Heart left ventricle (tissue), 16 donors: ENCODE measurements around the gene RELB. TPM values are rescaled to one million over a fixed set of nuclear protein-coding genes. Genes with fewer than 3 reads are reported as not detected.

Source experiments
- ATAC-seq, 4 donors: fragments of 200-7000 bp; cut with Tn5 transposase; one replicate each; pipeline ENCODE4 v1.9.1; 2020 to 2022; ENCODE audit warnings: moderate library complexity in 4 of 4, mild to moderate bottlenecking in 3 of 4, moderate number of reproducible peaks in 1 of 4
- DNase-seq, 5 donors: peaks; one replicate each; pipeline ENCODE4 v3.0.0-alpha.2; 2020
- H3K27ac ChIP-seq, 12 donors: fragments of 200-600 bp; sonication (generic) in 4 of 12; one replicate each; pipeline versions ENCODE4 v1.5.0 to v1.8.0; 2016 to 2022; ENCODE audit warnings: mild to moderate bottlenecking in 2 of 12
- H3K27me3 ChIP-seq, 9 donors: fragments of 200-600 bp; sonication (generic) in 2 of 9; one replicate each; pipeline versions ENCODE4 v1.5.1 to v1.8.0; 2016 to 2022; ENCODE audit warnings: mild to moderate bottlenecking in 3 of 9
- H3K36me3 ChIP-seq, 9 donors: fragments of 200-600 bp; sonication (generic) in 2 of 9; one replicate each; pipeline versions ENCODE4 v1.5.0 to v1.8.0; 2018 to 2022; ENCODE audit warnings: mild to moderate bottlenecking in 2 of 9
- H3K4me1 ChIP-seq, 12 donors: fragments of 200-600 bp; sonication (generic) in 4 of 12; one replicate each; pipeline versions ENCODE4 v1.5.0 to v1.8.0; 2016 to 2022; ENCODE audit warnings: mild to moderate bottlenecking in 3 of 12
- H3K4me3 ChIP-seq, 12 donors: fragments of 200-600 bp; sonication (generic) in 4 of 12; one replicate each; pipeline versions ENCODE4 v1.5.0 to v1.8.0; 2017 to 2022; ENCODE audit warnings: mild to moderate bottlenecking in 9 of 12, moderate library complexity in 4 of 12
- H3K9me3 ChIP-seq, 12 donors: fragments of 200-600 bp; sonication (generic) in 4 of 12; one replicate each; pipeline versions ENCODE4 v1.5.0 to v1.8.0; 2016 to 2022; ENCODE audit warnings: mild to moderate bottlenecking in 1 of 12
- POLR2A ChIP-seq, 2 donors: fragments of 450-650 bp; IDR thresholded peaks; one replicate each; pipeline ENCODE4 v1.6.1; 2017; ENCODE audit warnings: antibody characterized with exemption in 2 of 2, mild to moderate bottlenecking in 2 of 2, moderate library complexity in 2 of 2
- WGBS, 4 donors: extraction: QIAGEN DNeasy Blood & Tissue Kit in 2 of 4; methylation state at CpG; one replicate each; pipeline versions ENCODE4 v1.1.5 to v1.1.7; 2013 to 2018; 5-methylcytosine and 5-hydroxymethylcytosine counted together
- intact Hi-C, 10 donors: fragments of 100-400 bp; cut with DNase I; formaldehyde crosslinking; loops; one replicate each; pipeline versions ENCODE4 v1.11.1 to v1.14.2; 2022
- polyA plus RNA-seq, 2 donors: library from polyadenylated mRNA; stranded (reverse); fragments of 200-250 nt; gene quantifications; one replicate each; pipeline ENCODE4 v1.2.3, GENCODE V29; 2013
- total RNA-seq, 9 donors: library from RNA; depleted of rRNA in 2 of 9; stranded (reverse); fragments of >200 nt in 2 of 9; fragmentation: NEBNext Ultra II Directional in 3 of 9; extraction: Animal tissue kit (Norgen Biotek cat#: 25700) in 3 of 9; gene quantifications; one replicate each; pipeline versions ENCODE4 v1.1.0 to v1.2.4, GENCODE V29; 2016 to 2023
- TF ChIP-seq, protein P1 (sequence below), 12 donors: fragments of 200-600 bp; sonication (generic) in 4 of 12; IDR thresholded peaks; one replicate each; pipeline versions ENCODE4 v1.5.0 to v1.8.0; 2018 to 2022; ENCODE audit warnings: antibody characterized with exemption in 12 of 12, mild to moderate bottlenecking in 5 of 12
- donor health status: ischemic (EF 13 %, LVEDD 7.1; RV severe dilation, severe dysfunction).
- donor health status: healthy with polysubstance abuse.
- donor health status: DM: no; HTN: yes; CAD: no.
- donor health status: DM: no; HTN: no; CAD: no.
- donor health status: ischemic (EF 25% LVEDD 6.9; RV normal size, moderate dysfunction).
- donor health status: ischemic (EF 25% LVEDD 5.7; RV mildly dilated, moderate dysfunction).
- donor health status: healthy.
- donor health status: DM: yes; HTN: yes; CAD: no.
- donor health status: ischemic (EF 35%, LVEDD 5.7; RV mildly dilated, moderate dysfunction).
- donor health status: nonischemic (EF 11% LVEDD 7.7; RV severe dilation, severe dysfunction).
- donor health status: DM: yes; HTN: yes; CAD: no.
- donor health status: PGD.
- donor health status: ischemic (EF 29% LVEDD 5.4; RV normal size, mild dysfunction).
- donor health status: nonischemic (EF 23%, LVEDD 6.1; RV moderate dilation, normal function).

The RELB gene
- total and polyA plus RNA-seq, 11 donors: 1.6 to 23.2 (median 6.7) TPM

DNA sequence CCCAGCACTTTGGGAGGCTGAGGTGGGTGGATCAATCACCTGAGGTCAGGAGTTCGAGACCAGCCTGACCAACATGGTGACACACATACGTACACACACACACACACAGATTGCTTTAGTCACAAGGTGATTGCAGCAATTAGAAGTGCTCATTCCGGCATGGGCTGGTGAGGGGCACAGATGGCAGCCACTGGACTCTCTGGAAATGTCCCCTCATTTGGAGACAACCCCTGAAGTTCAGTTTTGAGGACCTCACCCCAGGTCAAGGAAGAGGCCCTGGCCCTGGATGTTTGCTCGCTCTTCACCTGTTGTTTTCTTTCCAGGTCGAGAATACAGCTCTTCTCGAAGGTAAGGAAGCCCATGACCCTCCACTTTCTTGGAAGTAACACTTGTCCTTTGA lies 69.0 kb downstream of the RELB start:
- no peaks in the 10 kb centered on the region for H3K9me3 ChIP-seq
- no peak overlapping the region for H3K4me3 ChIP-seq
- no peak overlapping the region for H3K27ac ChIP-seq
- ATAC-seq: no peak
- peaks cover 0 to 4% (median 0%) of the 10 kb centered on the region in 12 donors for H3K4me1 ChIP-seq
- H3K36me3 ChIP-seq: peaks cover 0 to 77% (median 63%) of the 10 kb centered on the region in 9 donors
- no peak for DNase-seq
- no peaks in the 10 kb centered on the region for H3K27me3 ChIP-seq
- intact Hi-C loops: no loop called here
- TF ChIP-seq, protein P1, sequence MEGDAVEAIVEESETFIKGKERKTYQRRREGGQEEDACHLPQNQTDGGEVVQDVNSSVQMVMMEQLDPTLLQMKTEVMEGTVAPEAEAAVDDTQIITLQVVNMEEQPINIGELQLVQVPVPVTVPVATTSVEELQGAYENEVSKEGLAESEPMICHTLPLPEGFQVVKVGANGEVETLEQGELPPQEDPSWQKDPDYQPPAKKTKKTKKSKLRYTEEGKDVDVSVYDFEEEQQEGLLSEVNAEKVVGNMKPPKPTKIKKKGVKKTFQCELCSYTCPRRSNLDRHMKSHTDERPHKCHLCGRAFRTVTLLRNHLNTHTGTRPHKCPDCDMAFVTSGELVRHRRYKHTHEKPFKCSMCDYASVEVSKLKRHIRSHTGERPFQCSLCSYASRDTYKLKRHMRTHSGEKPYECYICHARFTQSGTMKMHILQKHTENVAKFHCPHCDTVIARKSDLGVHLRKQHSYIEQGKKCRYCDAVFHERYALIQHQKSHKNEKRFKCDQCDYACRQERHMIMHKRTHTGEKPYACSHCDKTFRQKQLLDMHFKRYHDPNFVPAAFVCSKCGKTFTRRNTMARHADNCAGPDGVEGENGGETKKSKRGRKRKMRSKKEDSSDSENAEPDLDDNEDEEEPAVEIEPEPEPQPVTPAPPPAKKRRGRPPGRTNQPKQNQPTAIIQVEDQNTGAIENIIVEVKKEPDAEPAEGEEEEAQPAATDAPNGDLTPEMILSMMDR (IDR thresholded peaks at IDR 0.05): no peak
- TF ChIP-seq POLR2A (IDR thresholded peaks at IDR 0.05): no peak
- 88 to 93% (median 90%) methylated on average over 6 of the region's 6 CpGs for WGBS, 4 donors

DNA sequence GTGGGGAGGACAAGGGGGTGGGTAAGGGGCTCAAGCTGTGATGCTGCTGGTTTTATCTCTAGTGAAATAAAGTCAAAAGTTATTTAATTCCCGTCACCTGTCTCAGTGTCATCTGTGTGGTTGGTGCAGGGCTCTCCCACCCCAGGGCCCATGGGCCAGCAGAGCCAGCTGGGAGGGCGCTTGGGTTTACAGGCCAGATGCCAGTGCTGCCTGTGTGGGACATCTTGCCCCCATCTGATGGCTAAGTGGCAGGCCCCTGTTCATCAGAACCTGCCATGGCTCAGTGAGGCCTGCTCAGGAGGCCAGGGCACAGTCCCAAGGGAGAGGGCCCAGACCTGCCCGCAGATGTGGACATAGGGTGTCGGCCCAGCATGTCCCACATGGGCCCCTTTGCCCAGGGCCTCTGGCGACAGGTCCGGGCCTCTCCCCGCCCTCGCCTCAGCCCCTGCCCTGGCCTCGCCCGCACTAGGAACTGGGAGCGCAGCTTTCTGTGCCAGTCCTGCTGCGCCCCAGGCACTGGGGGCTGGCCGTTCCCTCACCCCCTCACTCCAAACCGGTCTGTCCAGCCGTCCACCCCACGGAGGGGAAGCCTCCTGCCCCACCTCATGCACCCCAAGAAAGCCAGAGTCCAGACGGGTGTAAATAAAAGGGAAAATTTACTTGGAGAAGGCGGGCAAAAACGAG lies 69.7 kb downstream of the RELB start:
- Histone ChIP-seq H3K4me3 (no peak overlapping the region), H3K27me3 (no peaks in the 10 kb centered on the region), H3K4me1 (peaks cover 0 to 12% (median 4%) of the 10 kb centered on the region in 12 donors), H3K9me3 (no peaks in the 10 kb centered on the region), H3K27ac (no peak overlapping the region), H3K36me3 (peaks cover 0 to 69% (median 56%) of the 10 kb centered on the region in 9 donors)
- DNase-seq: peak in 1 of 5 donors; percentile 52
- intact Hi-C loops: no loop called here
- ATAC-seq: no peak
- 89 to 93% (median 91%) methylated on average over 17 to 19 of the region's 19 CpGs for WGBS, 4 donors
- TF ChIP-seq, protein P1 (IDR thresholded peaks at IDR 0.05): no peak
- no peak for TF ChIP-seq POLR2A (IDR thresholded peaks at IDR 0.05)

DNA sequence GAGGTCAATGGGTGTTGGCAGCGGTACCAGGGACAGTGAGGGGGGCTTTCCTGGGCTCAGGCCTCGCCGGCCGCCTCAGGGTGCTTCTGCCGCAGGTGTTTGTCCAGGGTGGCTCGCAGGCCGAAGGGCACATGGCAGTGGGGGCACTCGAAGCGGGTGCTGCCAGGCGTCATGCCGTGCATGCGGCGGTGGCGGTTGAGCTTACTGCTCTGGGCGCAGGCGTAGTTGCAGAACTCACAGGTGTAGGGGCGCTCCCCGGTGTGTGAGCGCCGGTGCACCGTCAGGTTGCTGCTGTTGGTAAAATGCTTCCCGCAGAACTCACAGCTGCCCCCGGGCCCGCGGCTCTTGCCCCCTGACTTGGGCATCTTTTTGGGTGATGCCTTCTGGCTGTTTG lies 70.3 kb downstream of the RELB start:
- Histone ChIP-seq H3K27ac (no peak overlapping the region), H3K4me1 (peaks cover 0 to 17% (median 7%) of the 10 kb centered on the region in 12 donors), H3K27me3 (no peaks in the 10 kb centered on the region), H3K4me3 (no peak overlapping the region), H3K36me3 (peaks cover 0 to 64% (median 50%) of the 10 kb centered on the region in 9 donors), H3K9me3 (no peaks in the 10 kb centered on the region)
- WGBS, 4 donors: 95 to 97% (median 96%) methylated on average over 21 to 25 of the region's 25 CpGs
- TF ChIP-seq, protein P1 (IDR thresholded peaks at IDR 0.05): no peak
- TF ChIP-seq POLR2A (IDR thresholded peaks at IDR 0.05): no peak
- no peak for ATAC-seq
- peak in 1 of 5 donors; percentile 52 for DNase-seq
- intact Hi-C loops: no loop called here

DNA sequence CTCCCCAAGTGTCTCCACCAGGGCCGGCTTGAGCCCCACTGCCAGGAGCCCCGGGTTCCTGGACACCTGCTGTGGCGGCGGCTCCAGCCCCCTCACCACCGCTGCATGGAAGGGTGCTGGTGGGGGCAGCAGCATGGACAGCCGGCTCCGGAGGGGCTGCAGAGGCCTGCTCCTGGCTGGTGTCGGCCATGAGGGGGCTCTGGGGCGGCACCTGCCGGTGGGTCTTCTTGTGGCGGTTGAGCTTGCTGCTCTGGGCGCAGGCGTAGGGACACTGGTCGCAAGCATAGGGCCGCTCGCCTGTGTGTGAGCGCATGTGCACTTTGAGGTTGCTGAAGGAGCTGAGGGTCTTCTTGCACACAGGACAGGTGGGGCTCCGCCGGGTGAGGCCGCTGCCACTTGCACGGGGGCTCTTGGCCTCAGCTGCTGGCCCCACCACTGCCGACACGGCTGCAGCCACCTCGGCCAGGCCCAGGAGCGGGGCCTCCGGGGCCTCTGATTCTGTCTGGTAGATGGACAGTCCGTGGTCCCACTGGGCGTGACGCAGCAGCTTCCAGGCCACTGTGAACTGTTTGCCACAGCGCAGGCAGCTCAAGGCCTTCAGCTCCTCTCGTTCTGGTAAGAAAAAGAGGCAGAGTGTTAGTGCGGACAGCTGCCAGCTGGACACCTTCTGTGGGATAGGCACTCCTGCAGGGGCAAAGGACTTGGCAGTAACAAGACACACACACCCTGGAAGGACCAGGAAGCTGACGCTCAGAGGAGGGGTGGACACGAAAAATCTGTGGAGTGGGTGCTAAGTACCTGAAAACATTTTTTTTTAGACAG lies 70.9 kb downstream of the RELB start:
- 86 to 91% (median 87%) methylated on average over 10 to 34 of the region's 34 CpGs for WGBS, 4 donors

More for the DNA sequence above, 70.9 kb downstream of the RELB start:
- DNase-seq: peak in 1 of 5 donors; percentile 56
- no peaks in the 10 kb centered on the region for H3K27me3 ChIP-seq
- TF ChIP-seq POLR2A (IDR thresholded peaks at IDR 0.05): no peak
- TF ChIP-seq, protein P1 (IDR thresholded peaks at IDR 0.05): no peak
- H3K36me3 ChIP-seq: peaks cover 0 to 57% (median 44%) of the 10 kb centered on the region in 9 donors
- H3K4me1 ChIP-seq: peaks cover 0 to 22% (median 10%) of the 10 kb centered on the region in 12 donors
- intact Hi-C loops: no loop called here
- no peaks in the 10 kb centered on the region for H3K9me3 ChIP-seq
- no peak for ATAC-seq
- no peak overlapping the region for H3K27ac ChIP-seq
- no peak overlapping the region for H3K4me3 ChIP-seq
